ENCODE data around the gene POU2AF2.

- TF ChIP-seq CTCF (IDR thresholded peaks at IDR 0.05; ENCODE audit: control extremely low read depth in 1 of 3, insufficient read depth in 1 of 3, low read depth in 1 of 3, low read length in 3 of 3): no peak
- no peak for TF ChIP-seq EP300 (IDR thresholded peaks at IDR 0.05; ENCODE audit: borderline replicate concordance in 1 of 2, low read depth in 2 of 2, low read length in 2 of 2)
- no peak for TF ChIP-seq SP1 (IDR thresholded peaks at IDR 0.05; ENCODE audit: low read depth, low read length)
- no peak for TF ChIP-seq EZH2 (IDR thresholded peaks at IDR 0.05; ENCODE audit: low read depth, low read length, severe bottlenecking)
- TF ChIP-seq SRF (IDR thresholded peaks at IDR 0.05; ENCODE audit: low read depth, low read length): no peak
- no peak for TF ChIP-seq SUZ12 (IDR thresholded peaks at IDR 0.05; ENCODE audit: low read length)
- TF ChIP-seq CREB1 (IDR thresholded peaks at IDR 0.05): no peak
- no peak for TF ChIP-seq ATF2 (IDR thresholded peaks at IDR 0.05; ENCODE audit: low read length)
- no peak for TF ChIP-seq POLR2A (IDR thresholded peaks at IDR 0.05; ENCODE audit: control extremely low read depth in 1 of 2, low read depth in 2 of 2, low read length in 2 of 2)
- TF ChIP-seq GTF2F1 (IDR thresholded peaks at IDR 0.05; ENCODE audit: borderline replicate concordance, low read depth, low read length): no peak
- no peak for TF ChIP-seq SP2 (IDR thresholded peaks at IDR 0.05; ENCODE audit: low read length)
- no peak for TF ChIP-seq GABPA (IDR thresholded peaks at IDR 0.05; ENCODE audit: borderline replicate concordance, insufficient read depth, low read length)
- no peak for TF ChIP-seq MAX (IDR thresholded peaks at IDR 0.05)
- no peak for TF ChIP-seq TEAD4 (IDR thresholded peaks at IDR 0.05; ENCODE audit: low read depth, low read length)
Measured at GRCh38 chr11:111283945-111284481, 38.5 kb downstream of the POU2AF2 start.

All from H1 (cell line).